ENCODE results near the gene RIC8A. TPM values are rescaled to one million over a fixed set of nuclear protein-coding genes. Genes with fewer than 3 reads are reported as not detected.

The RIC8A gene
- total RNA-seq, 4 donors from 2014 or later: 76.8 to 137 (median 123) TPM

DNA sequence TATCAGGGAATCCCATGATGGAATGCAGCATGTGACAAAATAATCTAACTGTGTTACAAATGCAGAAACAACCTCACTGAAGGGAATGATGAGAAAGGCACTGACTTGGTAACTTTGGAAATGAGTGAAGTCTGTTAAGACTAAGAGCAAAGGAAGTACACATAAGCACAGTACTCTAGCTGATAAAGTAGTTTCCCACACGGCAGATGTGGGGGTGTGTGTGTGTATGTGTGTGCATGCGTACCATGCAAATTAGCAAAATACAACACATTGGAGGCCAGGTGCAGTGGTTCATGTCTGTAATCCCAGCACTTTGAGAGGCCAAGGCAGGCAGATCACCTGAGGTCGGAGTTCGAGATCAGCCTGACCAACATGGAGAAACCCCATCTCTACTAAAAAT lies 54.1 kb downstream of the RIC8A start:
- H3K4me1 ChIP-seq: no peaks in the 10 kb centered on the region
- DNase-seq (ENCODE audit: extremely low spot score): no peak
- H3K9me3 ChIP-seq: peaks cover 0 to 4% (median 0%) of the 10 kb centered on the region in 4 donors
- H3K27me3 ChIP-seq: peaks cover 0 to 2% (median 0%) of the 10 kb centered on the region in 4 donors
- intact Hi-C loops (cut with DNase I): no loop called here
- H3K27ac ChIP-seq (replicated peaks in 1 of 4): no peak overlapping the region
- H3K36me3 ChIP-seq: no peaks in the 10 kb centered on the region
- no peak overlapping the region for H3K4me3 ChIP-seq
- TF ChIP-seq POLR2AphosphoS5 (IDR thresholded peaks at IDR 0.05) (no peak), POLR2A (IDR thresholded peaks at IDR 0.05; ENCODE audit: low read depth) (no peak), EP300 (IDR thresholded peaks at IDR 0.05) (no peak), CTCF (IDR thresholded peaks at IDR 0.05) (no peak)
- 88% methylated on average over 4 of the region's 4 CpGs for WGBS

Other genes with a start within 250 kb of the RIC8A start
- gene SCGB1C1, start 14.6 kb upstream of the RIC8A start, total RNA-seq: not detected
- 10 to 100 TPM; 16.2 to 32.9 (median 30.5) TPM for gene BET1L, start 309 bp upstream of the RIC8A start, total RNA-seq
- 10 to 100 TPM in 3 of 4 donors, 1 to 10 TPM in 1; 7.9 to 20.1 (median 14.0) TPM for gene SIRT3, start 28.6 kb downstream of the RIC8A start, total RNA-seq
- gene PSMD13, start 29.3 kb downstream of the RIC8A start, total RNA-seq: 100 to 1,000 TPM in 1 of 4 donors, 10 to 100 TPM in 3; 86.4 to 124 (median 94.1) TPM
- 1 to 10 TPM in 1 of 4 donors, under 1 TPM in 2, not detected in 1; 0.13 to 2.2 (median 0.42) TPM for gene NLRP6, start 70.7 kb downstream of the RIC8A start, total RNA-seq
- gene PGGHG, start 81.4 kb downstream of the RIC8A start, total RNA-seq: 10 to 100 TPM; 13.3 to 23.7 (median 18.8) TPM
- not detected for gene IFITM5, start 91.8 kb downstream of the RIC8A start, total RNA-seq
- gene IFITM2, start 100.1 kb downstream of the RIC8A start, total RNA-seq: 100 to 1,000 TPM in 3 of 4 donors, 10 to 100 TPM in 1; 92.2 to 235 (median 194) TPM
- gene IFITM1, start 106.3 kb downstream of the RIC8A start, total RNA-seq: 100 to 1,000 TPM in 3 of 4 donors, 10 to 100 TPM in 1; 60.6 to 197 (median 171) TPM
- gene IFITM3, start 113.2 kb downstream of the RIC8A start, total RNA-seq: 100 to 1,000 TPM; 290 to 513 (median 410) TPM
- gene B4GALNT4, start 161.8 kb downstream of the RIC8A start, total RNA-seq: 10 to 100 TPM in 1 of 4 donors, 1 to 10 TPM in 3; 2.5 to 12.0 (median 5.7) TPM
- gene PKP3, start 186.5 kb downstream of the RIC8A start, total RNA-seq: 1 to 10 TPM in 1 of 4 donors, under 1 TPM in 3; 0.17 to 1.1 (median 0.51) TPM
- 10 to 100 TPM; 45.7 to 72.9 (median 50.5) TPM for gene SIGIRR, start 207.3 kb downstream of the RIC8A start, total RNA-seq
- under 1 TPM in 3 of 4 donors, not detected in 1; 0.11 to 0.42 (median 0.32) TPM for gene ANO9, start 234.3 kb downstream of the RIC8A start, total RNA-seq
- 10 to 100 TPM; 23.9 to 58.3 (median 30.2) TPM for gene PTDSS2, start 242.6 kb downstream of the RIC8A start, total RNA-seq